Transverse colon (tissue), 4 donors: ENCODE measurements around the gene DIPK1B.

ENCODE experiments used
- CTCF ChIP-seq, 5 experiments: fragments of 200-600 bp in 3 of 5; fragments of 450-650 bp in 2 of 5; sonication (generic) in 3 of 5; IDR thresholded peaks; 1 replicate in 2 of 5; 2 replicates in 3 of 5; pipeline ENCODE4 v1.5.1; 2016 to 2017; ENCODE audit warnings: antibody characterized with exemption in 5 of 5, inconsistent platforms in 3 of 5, mild to moderate bottlenecking in 2 of 5, moderate library complexity in 1 of 5
- EP300 ChIP-seq: sonication (generic); formaldehyde crosslinking; IDR thresholded peaks from one replicate; pipeline ENCODE4 v1.6.1; 2017; ENCODE audit warnings: antibody characterized with exemption, low read depth
- POLR2A ChIP-seq: fragments of 450-650 bp; IDR thresholded peaks from one replicate; pipeline ENCODE4 v1.6.1; 2016; ENCODE audit warnings: antibody characterized with exemption, mild to moderate bottlenecking, moderate library complexity
- POLR2AphosphoS5 ChIP-seq, 3 donors: sonication (generic); formaldehyde crosslinking; IDR thresholded peaks; one replicate each; pipeline ENCODE4 v1.6.1; 2016; ENCODE audit warnings: antibody characterized with exemption in 3 of 3

GRCh38 chr9:136686794-136687711 is 25.3 kb upstream of the DIPK1B start, which contains the start of gene AGPAT2:
- TF ChIP-seq CTCF (IDR thresholded peaks at IDR 0.05) (peak in 1 of 5 experiments; percentile 24), POLR2AphosphoS5 (IDR thresholded peaks at IDR 0.05) (peak; percentile 11 to 77 (median 76)), POLR2A (peak; percentile 78), EP300 (no peak)
